GM12873 (cell line): ENCODE data around the gene NEB.

Experiments
- CTCF ChIP-seq: IDR thresholded peaks from 2 replicates; pipeline ENCODE4 v1.5.1; 2012; ENCODE audit warnings: low read depth, mild to moderate bottlenecking, moderate library complexity, low read length, control low read depth; ENCODE audit not compliant: insufficient read depth; ENCODE audit errors: missing control alignments

NEB gene

DNA sequence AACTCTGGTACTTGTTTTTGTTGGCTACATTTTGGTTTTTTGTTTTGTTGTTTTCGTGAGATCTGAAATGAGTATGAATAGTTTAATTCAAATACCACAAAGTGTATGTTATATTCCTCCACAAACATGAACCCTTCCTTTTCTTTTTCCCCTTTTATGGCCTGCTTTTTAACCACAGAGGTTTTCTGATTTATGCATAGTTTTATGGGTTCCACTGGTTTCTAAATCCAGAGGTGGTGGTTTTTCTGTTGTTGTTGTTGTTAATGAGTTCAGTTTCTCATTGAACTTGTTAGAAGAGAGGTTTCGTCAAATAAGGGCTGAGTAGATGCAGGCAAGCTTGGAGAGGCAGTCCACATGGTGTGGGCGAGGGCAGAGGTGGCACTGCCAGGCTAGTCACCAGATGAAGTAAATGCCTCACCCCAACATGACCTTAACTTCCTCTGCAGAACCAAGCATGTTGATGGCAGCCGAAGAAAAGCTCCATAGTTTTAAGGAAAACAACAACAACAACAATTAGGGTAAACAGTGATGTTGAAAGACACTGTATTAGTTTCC, 252.0 kb downstream of the NEB start:
- no peak for TF ChIP-seq CTCF

DNA sequence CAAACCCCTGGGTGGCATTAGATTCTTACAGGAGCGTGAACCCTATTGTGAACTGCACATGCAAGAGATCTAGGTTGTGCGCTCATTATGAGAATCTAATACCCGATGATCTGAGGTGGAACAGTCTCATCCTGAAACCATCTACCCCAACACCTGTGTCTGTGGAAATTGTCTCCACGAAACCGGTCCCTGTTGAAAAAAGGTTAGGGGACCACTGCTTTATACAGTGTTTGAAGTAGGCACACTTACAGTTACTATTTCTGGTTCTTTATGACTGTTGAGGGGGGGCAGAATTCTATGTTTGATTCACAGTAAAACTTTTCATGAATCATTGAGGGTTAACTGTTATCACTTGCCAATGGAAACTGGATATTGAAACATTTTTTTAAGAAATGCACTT, 252.5 kb downstream of the NEB start:
- TF ChIP-seq CTCF, result no peak

GRCh38 chr2:151478011-151478410, 256.3 kb downstream of the NEB start:
- no peak for TF ChIP-seq CTCF

DNA sequence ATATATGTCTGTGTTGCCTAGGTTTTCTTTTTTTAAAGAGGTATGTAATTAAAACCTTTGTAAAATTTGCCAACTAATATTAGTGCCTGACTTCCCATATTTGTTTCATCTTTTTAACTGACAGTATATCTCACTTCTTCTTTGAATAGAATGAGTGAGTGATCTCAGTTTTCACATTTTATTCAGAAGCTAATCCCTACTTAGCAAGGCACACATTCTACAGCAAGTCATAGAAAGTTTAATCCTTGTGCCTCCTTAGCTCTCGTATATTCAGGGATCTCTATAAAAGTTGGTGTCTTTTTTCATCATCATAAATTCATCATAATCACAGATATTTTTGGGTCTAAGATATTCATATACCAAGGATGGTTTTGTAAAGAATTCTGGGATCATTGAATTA, 258.0 kb downstream of the NEB start:
- TF ChIP-seq CTCF, result no peak

GRCh38 chr2:151475071-151475470, 259.2 kb downstream of the NEB start:
- no peak for TF ChIP-seq CTCF

DNA sequence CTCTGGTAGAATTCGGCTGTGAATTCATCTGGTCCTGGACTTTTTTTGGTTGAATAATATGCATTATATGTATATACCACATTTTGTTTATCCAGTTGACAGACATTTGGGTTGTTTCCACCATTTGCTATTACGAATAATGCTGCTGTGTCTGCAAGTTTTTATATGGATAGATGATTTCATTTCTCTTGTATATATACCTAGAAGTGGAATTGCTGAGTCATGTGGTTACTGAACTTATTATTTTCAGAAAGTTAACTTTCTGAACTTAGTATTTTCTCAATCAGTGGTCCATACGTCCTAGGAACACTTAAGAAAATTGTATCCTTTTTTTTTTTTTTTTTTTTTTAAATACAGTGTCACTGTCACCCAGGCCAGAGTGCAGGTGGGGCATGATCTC, 261.3 kb downstream of the NEB start:
- TF ChIP-seq CTCF, result no peak

DNA sequence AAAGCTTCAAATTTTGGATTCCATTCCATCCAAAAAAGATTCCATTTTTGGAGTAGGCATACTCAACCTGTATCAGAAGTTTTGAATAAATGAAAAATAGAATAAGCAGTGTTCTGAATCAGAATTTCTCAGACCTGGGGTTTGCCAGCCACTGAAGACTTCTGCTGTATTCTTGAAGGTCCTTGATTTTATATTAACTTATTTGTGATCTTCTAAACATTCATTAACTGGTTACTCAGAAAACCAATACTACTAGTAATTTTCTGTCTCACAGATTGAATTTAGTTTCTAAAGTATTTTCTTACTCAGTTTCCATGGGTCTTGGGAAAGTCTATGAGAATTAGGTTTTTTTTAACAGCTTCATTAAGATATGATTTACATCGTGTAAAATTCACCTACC, 263.7 kb downstream of the NEB start:
- no peak for TF ChIP-seq CTCF
